HG02678 (cell line): ENCODE data around the gene PPP1CA.

ENCODE experiments used
- ATAC-seq: cut with Tn5 transposase; IDR thresholded peaks from one replicate; pipeline ENCODE4 v1.9.1; 2021; ENCODE audit warnings: mild to moderate bottlenecking, moderate library complexity; ENCODE audit not compliant: unreplicated experiment

The PPP1CA gene

DNA sequence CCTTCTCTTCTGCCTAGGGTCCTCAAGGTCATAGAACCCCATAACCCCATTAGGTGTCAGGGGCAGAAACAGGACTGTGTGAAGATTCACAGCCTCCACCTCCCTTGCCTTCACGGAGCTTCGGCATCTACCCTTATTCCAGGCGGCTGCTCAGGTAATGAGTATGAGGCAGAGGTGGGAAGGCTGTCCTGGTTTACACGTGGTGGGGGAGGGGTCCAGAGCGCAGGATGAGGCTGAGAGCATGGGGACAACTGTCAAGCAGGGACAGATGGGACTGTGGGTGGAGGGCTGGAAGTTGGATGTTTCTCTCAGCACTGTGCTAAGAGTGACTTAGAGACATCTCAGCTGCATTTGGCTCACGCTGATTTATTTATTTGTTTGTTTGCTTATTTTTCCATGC lies 14.1 kb downstream of the PPP1CA start:
- ATAC-seq = no peak

DNA sequence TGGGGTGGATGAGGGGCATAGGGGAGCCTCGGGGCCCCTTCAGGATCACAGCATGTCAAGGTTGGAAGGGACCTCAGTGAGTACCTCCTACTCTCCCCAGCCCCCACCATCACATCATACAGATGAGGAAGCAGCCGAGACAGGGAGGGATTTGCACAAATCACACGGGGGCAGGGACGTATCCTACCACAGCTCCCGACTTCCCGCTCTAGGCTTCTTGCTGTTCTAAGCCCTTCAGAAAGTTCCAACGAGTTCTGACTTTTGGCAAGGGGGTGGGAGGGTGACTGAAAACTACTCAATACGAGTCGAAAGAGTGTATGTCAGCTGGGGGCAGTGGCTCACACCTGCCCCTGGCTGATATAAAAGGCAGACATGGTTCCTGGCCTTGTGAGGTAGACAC lies 14.6 kb downstream of the PPP1CA start:
- no peak for ATAC-seq

DNA sequence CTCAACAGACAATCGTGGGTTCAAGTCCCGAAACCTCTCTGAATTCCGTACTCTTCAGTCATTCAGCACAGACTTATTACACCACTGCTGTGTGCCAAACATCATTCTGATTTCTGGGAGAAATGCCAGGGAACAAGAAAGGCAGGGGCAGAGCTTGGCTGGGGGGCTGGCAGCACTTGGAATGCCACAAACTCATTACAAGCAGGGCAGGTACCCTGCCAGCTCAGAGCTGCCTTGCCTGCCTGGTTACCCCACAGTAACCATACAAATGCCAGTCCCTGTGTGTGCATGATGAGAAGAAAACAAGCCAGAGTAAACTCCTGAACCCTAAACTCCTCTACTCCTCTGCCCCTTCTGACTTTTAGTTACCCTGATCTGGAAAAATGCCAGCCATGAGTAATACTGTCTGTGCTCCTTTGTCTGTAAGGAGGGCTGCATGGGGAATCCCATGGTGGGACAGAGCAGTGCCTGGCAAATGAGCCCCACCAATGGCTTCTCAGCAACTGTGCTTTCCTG lies 16.7 kb downstream of the PPP1CA start:
- ATAC-seq = no peak

GRCh38 chr11:67382276-67383136 lies 19.2 kb downstream of the PPP1CA start:
- ATAC-seq = peak; percentile 59

GRCh38 chr11:67381244-67381972 lies 20.2 kb downstream of the PPP1CA start:
- ATAC-seq = no peak

DNA sequence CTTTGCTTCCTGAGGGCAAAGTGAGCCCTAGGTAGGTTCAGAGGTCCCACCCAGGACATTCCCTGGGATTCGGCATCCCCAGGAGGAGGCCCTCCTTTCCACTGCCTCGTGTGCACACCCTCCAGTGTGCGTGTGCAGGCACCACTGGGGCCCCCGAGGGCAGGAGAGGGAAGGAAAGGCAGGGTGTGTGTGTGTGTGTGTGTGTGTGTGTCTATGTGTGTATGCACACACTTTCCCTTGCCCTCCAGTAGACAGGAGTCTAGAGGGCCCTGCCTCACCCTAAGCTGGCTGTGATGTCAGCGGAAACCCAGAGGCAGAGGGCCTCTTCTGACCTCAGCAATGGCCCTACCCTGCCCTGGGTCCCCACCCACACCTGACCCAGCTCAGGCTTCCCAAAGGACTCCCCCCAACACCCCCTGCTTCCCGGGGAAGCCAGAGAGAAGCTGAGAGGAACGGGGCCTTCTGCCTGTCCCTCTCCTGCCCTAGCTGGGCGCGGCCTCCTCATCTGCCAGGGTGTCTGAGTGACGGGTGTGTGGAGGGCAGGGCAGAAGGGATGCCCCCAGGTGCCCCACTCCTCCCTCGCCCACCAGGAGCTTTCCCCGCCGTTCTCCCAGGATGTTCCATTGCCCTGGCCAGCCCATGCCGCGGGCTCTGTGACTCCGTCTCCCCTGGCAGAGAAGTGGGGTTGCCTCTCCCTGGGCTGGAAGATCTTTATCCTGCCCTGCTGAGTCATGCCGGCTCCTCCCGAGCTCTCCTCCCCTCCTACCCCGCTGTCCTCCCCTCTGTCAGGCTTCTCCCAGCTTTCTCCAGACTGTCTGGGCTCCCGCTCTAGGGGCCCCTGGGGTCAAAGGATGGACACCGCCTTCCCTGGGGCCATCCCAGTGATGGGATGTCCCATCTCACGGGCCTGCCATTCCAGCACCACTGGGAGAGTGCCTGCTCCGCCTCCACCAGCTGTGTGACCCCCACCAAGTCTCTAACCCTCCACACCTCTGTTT lies 22.3 kb downstream of the PPP1CA start:
- ATAC-seq = no peak

GRCh38 chr11:67378544-67378943 lies 23.1 kb downstream of the PPP1CA start:
- ATAC-seq = no peak

DNA sequence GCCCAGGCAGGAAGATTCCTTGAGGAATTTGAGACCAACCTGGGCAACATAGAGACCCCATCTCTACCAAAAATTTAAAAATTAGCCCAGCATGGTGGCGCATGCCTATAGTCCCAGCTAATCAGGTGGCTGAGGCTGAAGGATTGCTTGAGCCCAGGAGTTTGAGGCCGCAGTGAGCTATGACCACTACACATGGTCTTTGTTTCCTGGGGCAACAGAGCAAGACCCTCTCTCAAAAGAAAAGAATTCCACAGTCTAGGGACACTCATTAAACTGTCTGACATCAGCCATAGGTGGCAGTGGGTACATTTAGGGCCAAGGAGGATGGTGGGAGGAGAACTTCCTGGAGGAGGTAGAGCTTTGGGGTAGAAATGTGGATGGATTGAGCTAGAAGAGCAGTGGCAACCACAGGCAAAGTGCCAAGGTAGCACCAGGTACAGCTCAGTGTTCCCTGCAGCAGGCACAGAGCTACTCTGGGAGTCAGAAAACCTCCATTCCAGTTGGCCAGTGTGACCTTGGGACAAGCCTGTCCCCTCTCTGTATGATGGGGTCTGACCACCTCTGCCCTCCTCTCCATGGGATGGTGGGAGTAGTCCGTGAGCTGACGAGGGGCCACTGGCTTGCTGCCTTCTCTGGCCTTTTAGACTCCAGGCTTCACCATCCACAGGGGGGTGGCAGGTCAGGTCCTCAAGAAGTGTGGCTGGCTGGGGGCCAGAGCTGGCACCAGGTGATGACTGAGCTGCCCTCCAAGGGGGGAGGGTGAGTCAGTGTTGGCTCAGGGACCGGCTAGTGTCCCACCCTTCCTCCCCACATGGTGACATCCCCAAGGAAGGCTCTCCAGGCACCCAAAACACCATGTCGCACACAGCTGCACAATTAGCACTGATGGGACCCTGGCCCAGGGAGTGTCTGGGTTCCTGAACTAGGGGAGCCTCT lies 24.5 kb downstream of the PPP1CA start:
- ATAC-seq = no peak

- ATAC-seq = no peak
Measured at GRCh38 chr11:67376063-67376820, 25.4 kb downstream of the PPP1CA start.

DNA sequence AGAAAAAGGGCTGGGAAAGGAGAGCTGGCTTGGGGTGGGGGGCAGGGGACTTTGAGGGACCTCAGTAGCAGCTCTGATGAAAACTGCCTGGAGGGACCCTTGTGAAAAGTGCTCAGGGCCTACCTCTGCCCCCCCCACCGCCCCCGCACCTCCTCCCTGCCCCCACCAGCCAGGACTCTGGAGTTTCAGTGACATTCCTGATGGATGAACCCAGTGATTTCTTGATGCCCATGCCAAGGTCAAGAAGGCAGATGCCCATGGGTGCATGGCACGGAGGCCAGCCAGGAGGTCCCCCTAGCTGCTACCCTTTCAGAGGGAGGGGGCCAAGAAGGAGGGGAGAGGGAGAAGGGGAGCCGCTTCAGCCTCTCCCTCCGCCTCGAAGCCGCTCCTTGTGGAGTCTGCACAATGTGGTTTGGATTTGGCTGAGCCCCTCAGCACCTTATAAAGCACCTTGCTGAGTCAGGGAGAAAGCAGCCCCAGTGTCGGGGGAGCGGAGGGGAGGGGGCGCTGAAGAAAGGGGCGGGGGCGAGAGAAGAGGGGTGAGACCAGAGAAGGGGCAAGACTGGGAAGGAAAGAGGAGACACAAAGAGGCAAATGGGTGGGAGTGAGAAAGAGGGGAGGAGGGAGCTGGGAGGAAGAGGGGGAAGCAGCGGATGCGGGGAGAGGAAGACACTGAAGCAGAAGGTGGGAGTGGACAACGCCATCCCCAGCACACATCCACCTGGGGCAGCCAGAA lies 26.2 kb downstream of the PPP1CA start:
- ATAC-seq = no peak

DNA sequence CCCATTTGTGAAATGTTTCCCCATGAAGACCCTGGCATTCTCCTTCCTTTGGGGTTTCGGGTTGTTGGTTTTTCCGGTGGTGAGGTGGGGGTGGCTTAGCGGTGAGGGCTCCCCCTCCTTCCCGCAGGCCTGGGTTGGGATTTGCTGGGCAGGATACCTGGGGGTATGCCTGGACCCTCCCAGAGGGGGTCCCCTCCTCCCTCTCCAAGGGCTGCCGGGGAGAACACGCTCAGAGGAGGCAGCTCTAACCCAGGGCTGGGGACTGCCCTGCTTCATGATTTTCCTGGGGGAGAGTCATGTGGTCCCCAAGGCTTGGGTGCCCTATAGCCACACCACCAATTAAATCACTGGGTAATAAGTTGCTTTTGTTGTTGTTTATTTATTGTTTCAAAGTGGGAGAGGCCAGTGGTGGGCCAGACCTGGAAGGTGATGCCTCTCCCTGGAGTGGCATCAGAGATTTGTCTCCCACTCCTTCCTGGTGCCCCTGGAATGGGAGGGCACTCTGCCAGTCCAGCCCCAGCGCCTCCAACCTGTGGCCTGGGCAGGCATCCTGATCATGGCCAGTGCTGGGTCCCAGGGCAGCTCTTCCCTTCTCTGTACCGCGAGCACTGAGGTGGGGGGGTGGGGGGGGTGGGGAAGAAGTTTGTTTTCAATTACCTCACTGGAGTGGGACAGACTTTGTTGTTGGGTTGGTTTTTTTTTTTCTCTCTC lies 26.9 kb downstream of the PPP1CA start:
- ATAC-seq = no peak

DNA sequence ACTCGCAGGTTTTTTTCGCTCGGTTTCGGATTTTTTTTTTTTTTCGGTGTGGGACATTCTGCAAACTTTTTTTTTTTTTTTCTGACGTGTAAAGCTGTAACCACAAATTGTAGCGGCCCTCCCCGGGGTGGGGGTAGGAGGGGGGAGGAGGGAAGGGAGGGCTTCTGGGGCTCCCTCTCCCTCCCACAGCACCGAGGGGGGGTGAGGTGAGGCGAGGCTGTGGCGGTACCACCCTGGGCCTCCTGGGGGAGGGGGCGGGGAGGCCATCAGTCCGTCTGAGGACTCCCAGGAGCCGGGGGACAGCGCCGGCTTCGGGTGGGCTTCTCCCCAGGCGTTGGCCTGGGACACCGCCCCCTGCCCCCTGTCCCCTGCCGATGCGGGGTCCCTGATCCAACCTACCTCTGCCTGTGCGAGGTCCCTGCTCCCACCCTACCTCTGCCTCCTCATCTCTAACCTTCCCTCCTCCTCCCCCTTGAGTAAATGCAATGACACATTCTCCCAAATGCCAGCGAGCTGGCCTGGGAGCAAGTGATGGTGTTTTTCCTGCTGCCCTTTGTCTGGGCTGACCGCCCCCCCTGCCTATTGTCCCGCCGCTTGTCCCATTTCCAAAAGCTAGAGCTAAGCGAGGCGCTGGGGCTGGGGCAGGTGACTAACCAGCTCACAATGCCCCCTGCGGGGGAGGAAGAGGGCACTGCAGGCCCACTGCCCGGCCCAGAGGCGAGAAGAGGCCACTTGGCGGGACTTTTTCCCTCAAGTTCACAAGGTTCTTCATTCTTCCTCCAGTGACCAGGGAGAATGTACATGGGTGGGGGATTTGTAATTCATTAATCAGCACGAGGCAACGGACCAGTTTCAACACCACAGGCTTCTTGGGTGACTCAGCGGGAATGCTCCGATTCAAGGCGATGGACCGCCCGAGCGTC lies 27.7 kb downstream of the PPP1CA start:
- ATAC-seq = peak; percentile 28

DNA sequence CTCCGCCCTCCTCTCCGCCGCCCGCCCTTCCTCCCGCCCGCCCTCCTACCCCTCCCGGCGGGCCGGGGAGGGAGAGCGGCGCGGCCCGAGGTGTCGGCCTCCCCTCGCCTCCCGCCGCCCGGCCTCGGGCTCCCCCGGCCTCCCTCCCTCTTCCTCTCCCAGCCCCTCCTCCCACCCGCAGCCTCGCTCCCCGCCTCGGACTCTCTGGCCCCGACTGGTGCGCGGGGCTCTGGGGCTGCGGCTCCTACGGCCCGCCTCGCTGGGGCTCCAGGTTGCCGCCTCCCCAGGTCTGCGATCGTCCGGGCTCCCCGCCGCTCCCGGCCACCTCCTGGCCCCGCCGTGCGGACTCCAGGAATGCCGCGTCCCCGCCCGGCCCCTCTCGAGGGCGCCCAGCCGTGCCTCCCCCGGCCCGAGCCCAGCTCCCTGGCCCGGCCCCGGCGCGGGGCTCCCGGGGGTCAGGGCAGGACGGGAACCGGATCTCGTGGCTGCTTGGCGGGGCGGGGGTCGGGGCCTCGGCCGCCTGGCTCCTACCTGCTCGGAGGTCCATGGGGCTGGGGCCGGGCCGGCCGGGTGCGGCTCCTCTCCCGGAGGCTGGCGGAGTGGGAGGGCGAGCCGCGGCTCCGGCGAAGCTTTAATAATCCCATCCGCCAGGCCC lies 28.5 kb downstream of the PPP1CA start, which contains the start of gene CLCF1:
CLCF1 (minus strand) TSS at position 606 of the 655 bp plus-strand sequence; CDS start at position 547, 59 bp downstream.
- ATAC-seq = peak; percentile 12

DNA sequence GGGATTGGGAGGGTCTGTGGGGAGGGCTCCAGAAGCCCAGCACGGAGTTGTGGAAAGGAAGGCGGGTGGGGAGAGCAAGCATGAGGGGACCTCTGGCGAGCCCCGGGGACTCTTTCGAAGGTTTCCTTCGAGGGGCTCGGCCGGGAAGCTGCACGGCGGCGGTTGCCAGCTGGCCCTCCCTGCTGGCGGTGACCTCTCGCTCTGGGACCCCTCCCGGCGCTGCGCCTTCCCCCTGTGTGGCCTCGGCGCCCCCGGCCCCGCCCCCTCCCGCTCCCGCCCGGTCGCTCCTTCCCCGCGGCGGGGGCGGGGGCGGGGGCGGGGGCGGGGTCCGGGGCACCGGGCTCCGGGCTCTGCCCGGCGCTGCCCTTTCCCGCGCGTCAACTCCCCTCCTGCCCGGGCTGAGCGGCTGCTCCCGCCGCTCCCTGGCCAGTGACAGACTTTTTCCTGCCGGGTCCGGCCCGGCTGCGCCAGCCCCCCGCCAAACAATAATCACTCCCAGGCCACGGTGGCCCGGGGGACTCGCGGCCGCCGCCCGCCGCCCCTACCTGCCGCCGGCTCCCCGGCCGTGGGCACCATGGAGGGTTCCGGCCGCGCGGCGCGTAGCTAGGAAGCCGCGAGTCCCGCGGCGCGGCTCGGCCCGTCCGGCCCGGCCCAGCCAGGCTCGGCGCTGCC lies 29.2 kb downstream of the PPP1CA start:
- peak; percentile 38 for ATAC-seq

DNA sequence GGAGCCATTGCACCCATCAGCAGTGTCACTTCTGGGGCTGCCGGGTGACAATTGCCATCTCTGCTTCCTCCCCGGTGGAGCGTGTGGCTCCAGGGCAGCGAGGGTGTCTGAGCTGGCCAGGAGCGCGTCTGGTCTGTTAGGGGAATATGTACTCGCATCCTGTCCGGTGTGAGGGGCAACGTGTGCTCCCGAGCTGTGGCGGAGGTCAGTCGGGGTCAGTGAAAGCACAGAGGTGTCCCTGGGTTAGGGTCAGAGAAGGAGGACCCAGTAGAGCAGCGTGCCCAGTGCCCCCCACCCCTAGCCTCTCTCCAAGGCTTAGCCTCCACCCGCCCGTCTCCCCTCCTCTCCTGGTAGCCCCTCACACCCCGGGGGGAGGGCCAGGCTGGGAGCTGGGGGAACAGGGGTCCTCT lies 29.7 kb downstream of the PPP1CA start:
- ATAC-seq = no peak
